ENCODE data around the gene CASKIN1.
A peak's percentile ranks its signal among the peaks of the same experiment; 100 is the strongest.
"Not testable (repeated sequence)": the region's sequence is repeated elsewhere in the genome, so short reads cannot be mapped to it uniquely, and the experiment has no call there.

Gene CASKIN1, protein sequence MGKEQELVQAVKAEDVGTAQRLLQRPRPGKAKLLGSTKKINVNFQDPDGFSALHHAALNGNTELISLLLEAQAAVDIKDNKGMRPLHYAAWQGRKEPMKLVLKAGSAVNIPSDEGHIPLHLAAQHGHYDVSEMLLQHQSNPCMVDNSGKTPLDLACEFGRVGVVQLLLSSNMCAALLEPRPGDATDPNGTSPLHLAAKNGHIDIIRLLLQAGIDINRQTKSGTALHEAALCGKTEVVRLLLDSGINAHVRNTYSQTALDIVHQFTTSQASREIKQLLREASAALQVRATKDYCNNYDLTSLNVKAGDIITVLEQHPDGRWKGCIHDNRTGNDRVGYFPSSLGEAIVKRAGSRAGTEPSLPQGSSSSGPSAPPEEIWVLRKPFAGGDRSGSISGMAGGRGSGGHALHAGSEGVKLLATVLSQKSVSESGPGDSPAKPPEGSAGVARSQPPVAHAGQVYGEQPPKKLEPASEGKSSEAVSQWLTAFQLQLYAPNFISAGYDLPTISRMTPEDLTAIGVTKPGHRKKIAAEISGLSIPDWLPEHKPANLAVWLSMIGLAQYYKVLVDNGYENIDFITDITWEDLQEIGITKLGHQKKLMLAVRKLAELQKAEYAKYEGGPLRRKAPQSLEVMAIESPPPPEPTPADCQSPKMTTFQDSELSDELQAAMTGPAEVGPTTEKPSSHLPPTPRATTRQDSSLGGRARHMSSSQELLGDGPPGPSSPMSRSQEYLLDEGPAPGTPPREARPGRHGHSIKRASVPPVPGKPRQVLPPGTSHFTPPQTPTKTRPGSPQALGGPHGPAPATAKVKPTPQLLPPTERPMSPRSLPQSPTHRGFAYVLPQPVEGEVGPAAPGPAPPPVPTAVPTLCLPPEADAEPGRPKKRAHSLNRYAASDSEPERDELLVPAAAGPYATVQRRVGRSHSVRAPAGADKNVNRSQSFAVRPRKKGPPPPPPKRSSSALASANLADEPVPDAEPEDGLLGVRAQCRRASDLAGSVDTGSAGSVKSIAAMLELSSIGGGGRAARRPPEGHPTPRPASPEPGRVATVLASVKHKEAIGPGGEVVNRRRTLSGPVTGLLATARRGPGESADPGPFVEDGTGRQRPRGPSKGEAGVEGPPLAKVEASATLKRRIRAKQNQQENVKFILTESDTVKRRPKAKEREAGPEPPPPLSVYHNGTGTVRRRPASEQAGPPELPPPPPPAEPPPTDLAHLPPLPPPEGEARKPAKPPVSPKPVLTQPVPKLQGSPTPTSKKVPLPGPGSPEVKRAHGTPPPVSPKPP (N-terminal part only)

DNA sequence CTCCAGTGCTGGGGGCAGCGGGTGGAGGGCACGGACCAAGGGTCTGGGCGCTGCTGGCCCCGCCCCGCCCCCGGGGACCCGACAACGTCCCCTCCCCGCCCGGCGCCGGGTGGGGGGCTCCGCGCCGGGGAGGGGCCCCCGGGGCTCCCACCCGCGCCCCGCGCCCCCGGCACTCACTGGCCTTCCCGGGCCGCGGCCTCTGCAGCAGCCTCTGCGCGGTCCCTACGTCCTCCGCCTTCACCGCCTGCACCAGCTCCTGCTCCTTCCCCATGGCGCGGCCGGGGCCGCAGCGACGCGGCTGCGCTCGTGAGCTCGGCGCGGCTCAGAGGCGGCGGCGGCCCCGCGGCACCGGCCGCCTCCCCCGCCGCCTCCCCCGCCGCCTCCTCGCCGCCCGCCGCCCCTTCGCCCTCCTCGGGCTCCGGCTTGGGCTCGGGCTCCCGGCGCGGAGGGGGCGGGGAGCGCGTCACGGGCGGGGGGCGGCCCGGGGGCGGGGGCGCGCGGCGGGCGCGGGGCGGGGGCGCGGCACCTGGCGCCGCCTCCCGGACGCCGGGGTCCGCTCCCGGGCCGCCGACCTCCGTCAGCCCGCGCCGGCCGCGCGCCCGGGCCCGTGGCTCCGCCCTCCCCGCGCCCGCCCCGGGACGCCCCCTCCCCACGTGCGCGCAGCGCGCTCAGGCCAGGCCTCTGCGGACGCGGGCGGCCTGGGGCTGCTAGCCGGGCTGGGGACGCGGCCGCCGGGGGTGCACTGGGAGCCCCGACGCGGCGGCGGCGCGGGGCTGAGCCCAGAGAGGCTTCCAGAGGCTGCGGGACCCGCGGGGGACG is at the start of gene CASKIN1:
Gene CASKIN1, minus strand, starts transcription at position 444 of the 819 bp plus-strand sequence. Its CDS starts 173 bp downstream, at position 271.
- peak; percentile 52 for DNase-seq

GRCh38 chr16:2244926-2245795 is 48.8 kb upstream of the CASKIN1 start:
- no peak for DNase-seq

DNA sequence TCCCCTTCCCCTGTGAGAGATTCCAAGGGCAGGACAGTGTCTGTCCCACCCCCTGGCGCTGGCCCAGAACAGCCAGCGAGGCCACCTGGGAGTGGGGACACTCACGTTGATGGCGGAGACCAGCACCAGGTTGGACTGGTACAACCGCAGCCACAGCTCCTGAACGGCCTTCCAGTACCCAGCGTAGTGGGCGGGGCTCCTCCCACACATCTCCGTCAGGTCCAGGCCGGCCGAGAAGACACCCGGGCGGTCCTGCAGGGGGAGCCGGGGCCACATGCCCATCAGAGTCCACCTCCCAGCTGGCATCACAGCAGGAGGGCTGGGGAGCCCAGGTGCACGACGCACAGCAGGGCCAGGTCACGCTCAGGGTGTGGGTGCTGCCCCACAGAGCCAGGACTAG is 47.9 kb upstream of the CASKIN1 start:
- DNase-seq: peak; percentile 32

- DNase-seq: no peak
Measured at GRCh38 chr16:2243781-2244180, 47.4 kb upstream of the CASKIN1 start.

- DNase-seq: peak; percentile 29
Measured at GRCh38 chr16:2243031-2243528, 46.7 kb upstream of the CASKIN1 start.

DNA sequence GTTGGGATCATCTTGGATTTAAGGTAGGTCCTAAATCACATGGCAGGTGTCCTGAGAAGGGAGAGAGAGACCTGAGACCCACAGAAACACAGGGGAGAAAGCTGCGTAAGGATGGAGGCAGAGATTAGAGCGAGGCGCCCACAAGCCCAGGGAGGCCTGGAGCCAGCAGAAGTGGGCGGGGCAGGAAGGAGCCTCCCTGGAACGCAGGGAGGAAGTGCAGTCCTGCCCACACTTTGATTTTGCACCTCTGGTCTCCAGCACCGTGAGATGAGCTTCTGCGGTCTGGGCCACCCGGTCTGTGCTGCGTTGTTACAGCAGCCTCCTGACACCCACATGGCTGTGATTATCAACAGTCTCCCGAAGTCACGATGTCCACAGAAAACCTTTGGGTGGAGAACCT is 46.2 kb upstream of the CASKIN1 start:
- DNase-seq: peak; percentile 36

GRCh38 chr16:2240331-2240730 is 43.9 kb upstream of the CASKIN1 start:
- DNase-seq: not testable (repeated sequence)

- no peak for DNase-seq
Measured at GRCh38 chr16:2238838-2239675, 42.7 kb upstream of the CASKIN1 start.

DNA sequence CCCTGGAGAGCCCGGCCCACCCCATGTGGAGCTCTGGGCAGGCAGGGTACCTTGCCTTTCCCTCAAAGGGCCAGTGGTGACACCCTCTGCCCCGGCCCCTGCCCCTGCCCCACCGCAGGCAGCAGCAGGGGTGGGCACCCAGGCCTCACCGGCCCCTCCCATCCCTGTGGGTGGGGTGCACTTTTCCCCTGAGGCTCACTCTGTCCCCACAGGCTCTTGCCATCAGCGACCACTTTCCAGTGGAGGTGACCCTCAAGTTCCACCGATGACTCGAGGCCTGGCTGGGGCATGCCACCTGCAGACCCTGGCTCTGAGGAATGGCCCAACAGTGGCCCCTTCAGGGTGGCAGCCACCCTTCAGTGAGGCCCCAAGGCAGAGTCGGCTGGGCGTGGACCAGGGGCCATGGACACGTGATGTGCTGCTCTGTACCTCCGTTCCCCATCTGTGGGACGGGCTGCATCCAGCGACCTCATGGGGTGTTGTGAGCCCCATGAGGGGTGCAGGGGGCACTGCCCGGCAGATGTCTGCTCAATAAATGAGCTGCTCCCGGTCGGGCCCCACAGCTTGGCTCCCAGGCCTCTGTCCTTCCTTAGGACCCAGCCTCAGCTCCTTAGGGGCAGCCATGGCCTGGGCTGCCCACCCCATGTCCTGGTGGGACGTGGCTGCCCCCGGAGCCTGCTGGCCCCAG is 41.9 kb upstream of the CASKIN1 start:
- no peak for DNase-seq

DNA sequence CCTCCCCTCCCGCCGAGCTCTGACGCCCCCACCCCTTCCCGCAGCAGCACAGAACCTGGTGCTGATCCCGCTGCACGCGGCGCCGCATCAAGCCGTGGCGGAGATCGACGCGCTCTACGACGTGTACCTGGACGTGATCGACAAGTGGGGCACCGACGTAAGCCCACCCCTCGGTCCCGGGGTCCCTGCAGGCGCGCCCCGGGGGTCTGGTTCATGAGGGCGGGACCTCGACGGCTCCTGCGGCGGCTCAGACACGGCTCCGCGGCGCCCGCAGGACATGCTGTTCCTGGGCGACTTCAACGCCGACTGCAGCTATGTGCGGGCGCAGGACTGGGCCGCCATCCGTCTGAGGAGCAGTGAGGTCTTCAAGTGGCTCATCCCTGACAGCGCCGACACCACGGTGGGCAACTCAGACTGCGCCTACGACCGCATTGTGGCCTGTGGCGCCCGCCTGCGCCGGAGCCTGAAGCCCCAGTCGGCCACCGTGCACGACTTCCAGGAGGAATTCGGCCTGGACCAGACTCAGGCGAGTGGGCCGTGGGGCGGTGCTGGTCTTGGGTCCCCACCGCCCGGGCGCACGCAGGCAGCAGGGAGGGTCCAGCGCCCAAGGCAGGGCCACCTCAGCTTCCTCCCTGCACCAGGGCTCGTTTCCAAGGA is 41.2 kb upstream of the CASKIN1 start:
- peak; percentile 52 for DNase-seq

GRCh38 chr16:2237102-2237482 is 40.7 kb upstream of the CASKIN1 start:
- no peak for DNase-seq

DNA sequence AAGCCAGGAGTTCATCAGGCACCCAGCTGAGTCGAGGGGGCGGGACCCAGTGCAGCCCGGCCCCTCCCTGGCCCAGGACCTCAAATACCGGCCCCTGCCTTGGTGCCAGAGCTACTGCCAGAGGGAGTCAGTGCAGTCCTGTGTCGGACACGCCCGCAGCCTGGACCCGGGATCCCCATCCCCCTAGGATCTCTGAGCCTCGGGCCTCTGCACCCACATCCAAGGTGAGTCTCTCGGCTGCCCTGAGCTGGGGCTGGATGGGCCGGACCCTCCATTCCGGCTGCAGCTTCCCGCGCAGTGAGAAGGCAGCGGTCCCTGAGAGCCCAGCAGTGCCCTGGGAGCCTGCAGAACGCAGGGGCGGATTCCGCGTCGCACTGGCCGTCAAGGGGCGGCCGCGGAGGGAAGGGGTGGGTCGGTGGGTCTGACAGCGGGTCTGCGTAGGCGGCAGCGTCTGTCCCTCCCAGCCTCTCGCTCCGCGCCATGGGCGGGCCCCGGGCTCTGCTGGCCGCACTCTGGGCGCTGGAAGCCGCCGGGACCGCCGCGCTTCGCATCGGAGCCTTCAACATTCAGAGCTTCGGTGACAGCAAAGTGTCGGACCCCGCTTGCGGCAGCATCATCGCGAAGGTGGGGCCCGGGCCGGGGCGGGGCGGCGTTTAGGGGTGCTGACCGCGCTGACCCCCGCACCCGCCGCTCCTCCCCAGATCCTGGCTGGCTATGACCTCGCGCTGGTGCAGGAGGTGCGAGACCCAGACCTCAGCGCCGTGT is 40.1 kb upstream of the CASKIN1 start, which contains the start of gene DNASE1L2:
Gene DNASE1L2, plus strand, starts transcription at position 108 of the 765 bp plus-strand sequence. Its CDS starts 373 bp downstream, at position 481.
- DNase-seq: peak; percentile 64

DNA sequence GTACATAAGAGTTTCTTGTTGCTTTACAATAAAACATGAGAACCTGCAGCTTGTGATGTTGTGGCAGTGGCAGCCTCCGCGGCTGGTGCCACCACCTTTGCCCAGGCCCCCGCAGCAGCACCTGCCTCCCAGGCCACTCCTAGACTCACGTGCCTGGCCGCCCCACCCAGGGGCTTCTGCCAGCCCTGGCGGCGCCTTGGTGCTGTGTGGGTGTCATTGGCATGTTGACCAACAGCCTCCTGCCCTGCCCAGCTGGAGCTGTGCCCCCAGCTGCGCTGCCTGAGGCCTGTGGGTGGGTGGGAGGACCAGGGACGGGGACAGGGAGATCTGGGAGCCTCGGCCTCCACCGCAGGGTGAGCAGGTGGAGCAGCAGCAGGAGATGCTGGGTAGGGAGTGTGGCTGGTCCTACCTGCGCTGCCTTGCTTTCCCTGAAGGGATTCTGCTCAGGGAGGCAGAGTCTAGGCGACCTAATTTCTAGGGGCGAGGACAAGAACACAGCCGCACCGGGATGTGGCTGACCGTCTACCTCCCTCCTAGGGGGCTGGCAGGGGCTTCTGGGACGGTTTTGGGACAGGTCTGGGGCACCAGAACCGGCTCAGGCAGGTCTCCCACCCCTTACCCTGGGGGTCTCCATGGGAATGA is 39.4 kb upstream of the CASKIN1 start:
- DNase-seq: no peak

- no peak for DNase-seq
Measured at GRCh38 chr16:2235234-2235651, 38.8 kb upstream of the CASKIN1 start.

- no peak for DNase-seq
Measured at GRCh38 chr16:2234813-2235170, 38.4 kb upstream of the CASKIN1 start.

DNA sequence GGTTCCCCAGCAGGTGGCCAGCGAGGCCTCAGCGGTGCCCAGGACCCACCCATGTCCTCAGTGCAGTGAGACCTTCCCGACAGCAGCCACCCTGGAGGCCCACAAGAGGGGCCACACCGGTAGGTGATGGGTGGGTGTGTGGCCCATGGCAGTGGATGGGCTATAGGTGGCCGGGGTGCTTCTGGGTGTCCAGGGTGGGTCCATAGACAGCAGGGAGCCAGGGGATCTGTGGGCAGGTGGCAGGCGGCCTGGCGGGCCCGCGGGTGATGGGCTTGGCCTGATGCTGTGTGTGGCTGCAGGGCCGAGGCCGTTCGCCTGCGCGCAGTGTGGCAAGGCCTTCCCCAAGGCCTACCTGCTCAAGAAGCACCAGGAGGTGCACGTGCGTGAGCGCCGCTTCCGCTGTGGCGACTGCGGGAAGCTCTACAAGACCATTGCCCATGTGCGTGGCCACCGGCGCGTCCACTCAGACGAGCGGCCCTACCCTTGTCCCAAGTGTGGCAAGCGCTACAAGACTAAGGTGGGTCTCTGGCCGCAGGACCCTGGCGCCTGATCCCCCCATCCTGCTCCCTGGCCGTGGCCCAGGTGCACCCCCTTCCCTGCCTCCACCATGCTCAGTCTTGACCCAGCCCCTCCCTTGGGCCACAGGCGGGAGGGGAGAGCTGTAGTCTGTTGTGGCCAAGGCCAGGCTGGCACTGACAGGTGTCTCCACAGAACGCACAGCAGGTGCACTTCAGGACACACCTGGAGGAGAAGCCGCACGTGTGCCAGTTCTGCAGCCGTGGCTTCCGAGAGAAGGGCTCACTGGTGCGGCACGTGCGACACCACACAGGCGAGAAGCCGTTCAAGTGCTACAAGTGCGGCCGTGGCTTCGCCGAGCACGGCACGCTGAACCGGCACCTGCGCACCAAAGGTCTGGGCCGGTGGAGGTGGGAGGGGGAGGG is 37.7 kb upstream of the CASKIN1 start:
- DNase-seq: no peak
